Left hindlimb (tissue), 1 donor: ENCODE measurements around the gene ELAVL2.
"Not testable (repeated sequence)": the region's sequence is repeated elsewhere in the genome, so short reads cannot be mapped to it uniquely, and the experiment has no call there.

Experiments used
- DNase-seq: peaks from one replicate; pipeline ENCODE4 v3.0.0-alpha.2; 2018

Gene ELAVL2

DNA sequence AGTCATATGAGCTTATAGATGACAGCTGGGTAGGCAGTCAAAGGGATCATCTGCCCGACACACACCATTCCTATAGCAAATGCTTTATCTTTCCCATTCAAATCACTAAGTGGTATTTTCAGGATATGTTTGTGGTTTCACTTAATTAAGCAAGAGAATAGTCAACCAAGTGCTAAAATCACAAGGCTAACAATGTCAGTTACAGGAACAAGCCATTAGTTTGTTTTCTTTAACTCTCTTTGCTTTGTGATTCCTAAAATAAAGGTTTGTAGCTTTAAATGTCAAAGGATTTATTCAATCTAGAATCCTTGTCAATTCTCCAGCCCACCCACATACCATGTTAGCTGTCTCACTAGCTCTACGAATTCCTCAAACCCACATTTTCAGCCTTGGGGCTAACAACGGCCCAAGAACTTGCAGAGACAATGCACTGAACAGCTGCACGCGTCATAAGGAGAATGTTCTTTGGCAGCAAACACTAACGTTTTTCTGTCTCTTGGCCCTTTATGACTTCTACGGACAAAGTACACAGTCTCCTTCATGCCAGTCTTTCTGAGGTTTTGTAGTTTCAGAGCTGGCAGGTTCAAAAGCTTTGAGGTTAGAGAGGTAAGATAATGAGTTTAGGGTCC lies 56.6 kb downstream of the ELAVL2 start:
- DNase-seq, result no peak

DNA sequence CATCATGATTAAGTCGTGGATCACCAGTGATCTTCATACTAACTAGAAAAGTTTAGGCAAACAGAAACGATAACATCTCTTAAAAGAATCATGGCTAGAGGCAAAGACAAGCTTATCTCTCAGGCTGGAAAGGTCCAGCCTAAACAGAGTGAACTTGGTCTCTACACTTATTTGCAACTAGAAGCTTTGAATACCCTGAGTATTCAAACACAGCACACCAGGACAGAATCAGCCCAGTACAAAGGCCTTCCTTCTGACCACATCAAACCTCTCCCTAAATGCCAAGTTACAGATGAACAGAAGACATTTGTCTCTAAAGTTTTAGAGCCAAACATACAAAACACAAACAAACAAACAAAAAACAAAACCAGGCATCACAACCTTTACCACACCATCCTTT lies 57.2 kb downstream of the ELAVL2 start:
- DNase-seq, result no peak

DNA sequence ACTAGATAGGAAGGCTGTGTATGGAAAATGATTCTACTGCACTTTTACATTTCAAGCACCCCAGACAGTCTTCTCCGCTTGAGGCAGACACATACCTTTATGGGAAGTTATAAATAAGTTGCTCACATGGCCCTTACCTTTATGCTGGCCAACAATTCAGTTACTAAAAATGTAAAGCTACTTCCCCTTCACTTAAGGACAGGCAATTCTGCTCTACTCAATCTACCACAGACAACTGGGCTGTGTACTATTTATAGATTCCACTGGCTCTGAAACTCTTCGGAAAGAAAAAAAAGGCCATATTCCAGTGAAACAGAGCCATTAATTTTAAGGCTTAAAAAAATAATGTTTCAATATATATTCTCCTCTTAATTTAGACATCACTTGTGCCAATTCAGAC lies 59.4 kb downstream of the ELAVL2 start:
- DNase-seq, result no peak

DNA sequence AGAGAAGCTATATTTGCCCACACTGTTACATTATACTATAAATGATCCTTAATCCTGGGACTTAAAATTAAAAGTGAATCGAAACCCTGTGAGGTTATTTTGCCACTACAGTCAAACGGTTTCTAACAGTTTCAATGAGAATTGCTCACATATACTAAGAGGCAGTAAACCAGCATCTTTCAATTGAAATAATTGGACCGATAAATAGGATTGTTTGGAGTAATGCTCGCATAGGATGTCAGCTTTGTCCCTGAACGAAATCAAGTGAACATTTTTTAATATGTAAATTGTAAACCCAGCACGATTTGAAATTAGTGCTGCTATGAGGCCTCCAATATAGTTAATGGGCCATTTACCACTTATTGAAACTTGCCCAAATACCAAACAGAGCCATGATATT lies 60.5 kb downstream of the ELAVL2 start:
- no peak for DNase-seq

DNA sequence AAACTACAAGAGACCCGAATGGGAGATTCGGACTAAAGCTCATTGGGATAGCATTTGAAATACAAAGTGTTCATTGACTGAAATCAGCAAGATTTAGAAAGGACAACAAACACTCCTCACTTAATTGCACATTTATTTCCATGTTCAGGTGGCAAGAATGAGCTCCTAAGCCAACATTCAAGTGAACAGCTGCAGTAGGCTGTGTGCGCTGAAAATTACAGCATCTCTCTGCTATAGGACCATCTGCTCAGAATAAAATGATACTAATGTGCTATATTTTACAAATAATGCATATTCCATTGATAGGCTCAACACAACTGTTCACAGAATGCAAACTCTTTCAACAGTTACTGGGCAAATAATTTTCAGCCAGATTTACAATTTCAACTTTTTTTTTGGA lies 61.8 kb downstream of the ELAVL2 start:
- DNase-seq, result no peak

DNA sequence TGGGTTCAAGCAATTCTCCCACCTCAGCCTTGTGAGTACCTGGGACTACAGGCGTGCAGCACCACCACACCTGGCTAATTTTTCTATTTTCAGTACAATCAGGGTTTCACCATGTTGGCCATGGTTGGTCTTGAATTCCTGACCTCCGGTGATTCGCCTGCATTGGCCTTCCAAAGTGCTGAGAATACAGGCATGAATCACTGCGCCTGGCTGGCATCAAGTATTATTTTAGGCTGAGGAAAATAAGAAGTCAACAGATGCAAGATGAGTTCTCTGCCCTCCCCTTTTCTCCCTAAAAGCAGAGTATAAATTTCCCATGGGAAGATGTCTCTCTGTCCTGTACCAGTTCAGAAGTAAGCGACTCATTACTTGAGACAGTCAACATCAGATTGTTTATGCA lies 71.5 kb downstream of the ELAVL2 start:
- DNase-seq, result no peak

DNA sequence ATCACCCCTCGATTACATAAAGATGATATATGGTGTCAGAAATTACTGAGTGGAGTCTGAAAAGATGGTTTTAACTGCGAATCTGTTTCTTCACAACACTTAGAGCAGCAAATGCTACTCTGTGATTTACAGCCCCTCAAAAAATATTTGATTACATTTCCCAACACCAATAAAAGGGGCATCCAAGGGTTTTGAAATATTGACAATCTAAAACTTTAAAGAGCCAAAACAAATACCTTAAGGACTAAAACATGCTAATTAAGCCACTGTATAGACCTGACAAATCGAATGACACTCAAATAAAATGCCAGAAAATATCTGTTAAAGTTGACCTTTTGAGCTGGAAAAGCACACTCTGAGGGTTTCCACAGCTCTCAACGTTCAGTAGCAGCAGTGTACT lies 73.2 kb downstream of the ELAVL2 start:
- no peak for DNase-seq

DNA sequence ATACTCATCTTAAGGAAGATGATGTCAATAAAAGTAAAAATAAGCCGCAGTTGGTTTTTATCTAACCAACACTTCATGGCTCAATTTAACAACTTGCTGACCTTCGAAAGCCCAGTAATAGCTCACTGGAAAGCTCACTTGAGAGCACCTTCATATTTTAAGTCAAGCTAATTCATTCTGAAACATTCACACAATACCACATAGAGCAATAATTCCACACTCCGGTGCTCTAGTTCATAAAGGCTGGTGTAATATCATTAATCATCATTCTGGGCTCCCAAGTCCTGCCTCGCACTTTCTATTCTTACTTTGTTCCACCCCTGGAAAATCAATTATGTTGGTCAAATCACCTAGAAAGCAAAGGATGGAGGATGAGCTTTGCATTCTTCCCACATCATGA lies 74.4 kb downstream of the ELAVL2 start:
- DNase-seq, result no peak

DNA sequence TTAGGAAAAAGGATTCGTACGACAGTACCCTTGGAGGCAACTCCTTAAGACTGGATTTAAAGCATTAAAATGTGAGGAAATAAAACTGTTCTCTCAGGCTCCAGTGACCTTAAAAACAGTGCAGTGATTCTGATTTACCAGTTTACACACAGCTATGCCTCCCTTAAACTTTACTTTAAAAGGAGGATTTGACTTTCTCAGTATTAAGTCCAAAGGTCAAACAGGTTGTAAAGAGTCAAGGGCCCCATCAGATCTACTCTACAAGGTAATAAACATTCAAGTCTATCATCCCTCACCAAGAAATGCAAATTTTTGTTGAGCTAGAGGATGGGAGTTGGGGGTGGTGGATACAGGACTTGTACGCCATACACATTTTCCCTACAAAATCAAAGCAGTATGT lies 75.2 kb downstream of the ELAVL2 start:
- no peak for DNase-seq

DNA sequence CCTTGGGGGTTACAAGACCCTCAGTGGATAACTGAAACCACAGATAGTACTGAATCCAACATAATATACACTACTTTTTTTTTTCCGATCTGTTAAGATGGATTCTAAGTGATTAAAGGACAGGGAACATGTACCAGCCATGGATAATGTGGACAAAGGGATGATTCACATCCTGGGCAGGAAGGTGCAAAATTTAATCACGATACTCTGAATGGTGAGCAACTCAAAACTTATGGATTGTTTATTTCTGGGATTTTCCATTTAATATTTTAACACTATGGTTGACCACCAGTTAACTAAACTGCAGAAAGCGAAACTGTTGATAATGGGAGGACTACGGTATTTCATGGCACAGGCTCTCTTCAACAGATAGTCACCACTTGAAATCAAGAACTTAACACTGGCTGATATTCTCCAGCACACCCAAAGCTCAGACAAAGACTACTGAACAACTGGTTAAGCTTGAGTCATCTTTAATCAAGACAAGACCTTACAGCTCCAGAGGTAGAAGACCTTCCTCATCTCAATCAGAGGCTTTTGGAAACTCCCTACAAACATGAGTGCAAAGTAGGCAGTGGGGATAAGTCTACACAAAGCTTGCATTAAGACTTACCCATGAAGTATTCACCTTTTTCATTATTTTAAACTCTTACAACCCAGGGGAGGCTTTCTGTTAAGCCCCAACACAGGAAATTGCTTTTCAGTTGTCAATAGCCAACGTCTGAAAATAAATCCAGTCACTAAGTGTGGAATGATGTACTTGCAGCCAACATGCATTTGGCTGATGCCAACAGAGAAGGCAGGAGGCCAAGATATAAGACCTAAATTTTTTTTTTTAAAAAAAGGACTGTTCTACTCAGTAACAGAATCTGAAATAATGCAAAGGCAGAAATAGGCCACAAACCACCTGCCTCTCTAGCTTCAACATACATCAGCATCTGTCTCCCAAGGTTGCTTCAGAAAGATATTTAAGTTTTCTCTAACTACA lies 78.7 kb downstream of the ELAVL2 start:
- DNase-seq, result no peak

DNA sequence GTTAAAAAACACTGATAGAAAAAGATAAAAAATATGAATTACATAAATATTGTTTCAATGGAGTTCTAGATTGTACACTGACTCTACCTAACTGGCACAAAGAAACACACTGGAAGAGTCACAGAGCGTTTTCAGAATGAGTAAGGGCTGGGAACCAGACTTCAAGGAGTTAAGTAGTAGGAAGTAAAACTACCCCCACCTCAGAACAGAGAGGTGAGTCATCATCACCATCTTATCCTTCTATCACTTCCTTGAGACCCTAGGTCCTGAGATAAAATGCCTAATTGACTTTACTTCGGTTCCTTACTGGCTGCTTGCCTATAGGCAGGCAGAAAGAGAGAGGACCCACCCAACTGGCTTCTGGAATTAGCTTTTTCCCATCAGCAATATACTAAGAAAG lies 79.7 kb downstream of the ELAVL2 start:
- DNase-seq, result no peak

DNA sequence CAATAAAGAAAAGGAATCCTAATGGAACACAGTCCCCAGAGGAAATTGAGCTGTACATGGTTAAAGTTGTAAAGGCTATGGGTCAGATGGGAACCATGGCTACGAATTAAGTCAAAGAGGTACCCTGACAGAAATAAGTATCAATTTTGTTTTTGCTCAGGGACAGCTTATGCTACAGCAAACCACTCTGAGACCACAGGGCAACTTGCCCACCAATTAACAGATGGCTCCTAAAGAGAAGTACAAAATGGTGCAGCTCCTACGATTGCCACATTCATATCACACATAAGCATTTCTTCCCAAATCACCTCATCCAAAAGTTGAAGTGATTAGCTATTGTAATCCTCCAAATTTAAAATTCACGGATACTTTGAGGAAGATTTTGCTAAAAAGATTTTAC lies 83.0 kb downstream of the ELAVL2 start:
- no peak for DNase-seq

DNA sequence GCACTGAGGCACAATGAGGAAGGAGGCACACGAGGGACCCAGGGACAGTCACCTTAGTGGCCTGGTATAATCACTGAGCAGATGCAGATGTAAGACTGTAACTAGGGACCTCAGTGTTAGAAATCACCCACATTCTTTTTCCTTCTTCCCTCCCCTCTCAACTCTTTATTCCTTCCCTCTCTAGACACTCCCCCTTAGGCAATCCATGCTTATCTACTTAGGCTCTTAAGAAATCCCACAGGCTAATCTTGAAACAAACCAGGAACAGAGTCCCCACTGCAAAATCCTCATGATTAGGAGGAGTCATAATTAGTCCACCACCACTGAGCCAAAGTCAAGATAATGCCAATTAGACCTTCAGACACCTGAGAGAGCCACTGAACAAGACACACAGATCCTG lies 84.7 kb downstream of the ELAVL2 start:
- no peak for DNase-seq

DNA sequence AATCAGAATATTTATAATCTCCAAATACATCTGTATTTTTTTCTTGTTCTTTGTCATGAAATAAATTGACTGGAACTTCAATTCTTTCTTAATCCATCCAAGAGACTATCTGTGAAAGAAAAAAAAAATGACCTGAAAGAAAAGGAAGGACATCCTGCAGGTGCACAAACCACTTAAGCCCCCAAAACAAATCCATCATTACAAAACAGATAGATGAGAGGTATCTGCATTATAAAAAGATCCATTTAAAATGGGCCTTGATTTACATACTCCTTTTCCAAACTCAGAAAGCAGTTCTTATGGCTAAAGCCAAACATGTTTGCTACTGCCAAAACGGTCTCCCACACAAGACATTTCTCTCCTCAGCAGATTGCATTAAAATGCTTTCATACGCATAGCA lies 85.5 kb downstream of the ELAVL2 start:
- DNase-seq, result no peak

DNA sequence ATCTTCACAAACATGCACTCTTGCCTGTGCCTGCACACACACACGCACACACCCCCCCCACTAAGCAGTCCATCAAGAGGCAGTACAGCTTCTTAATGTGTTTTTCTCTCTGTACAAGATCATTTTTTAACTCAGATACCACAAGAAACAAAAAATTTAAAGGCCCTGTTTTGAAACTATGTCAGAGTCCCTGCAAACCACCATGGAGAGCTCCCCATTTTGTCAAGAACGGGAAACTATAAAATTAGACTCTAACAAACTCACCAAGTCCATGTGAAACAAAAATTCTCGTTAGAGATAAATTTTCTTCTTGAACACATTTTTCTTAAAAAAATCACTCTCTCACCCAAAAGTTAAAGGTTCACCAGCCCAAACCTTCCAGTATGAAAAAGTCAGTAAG lies 86.3 kb downstream of the ELAVL2 start:
- no peak for DNase-seq

DNA sequence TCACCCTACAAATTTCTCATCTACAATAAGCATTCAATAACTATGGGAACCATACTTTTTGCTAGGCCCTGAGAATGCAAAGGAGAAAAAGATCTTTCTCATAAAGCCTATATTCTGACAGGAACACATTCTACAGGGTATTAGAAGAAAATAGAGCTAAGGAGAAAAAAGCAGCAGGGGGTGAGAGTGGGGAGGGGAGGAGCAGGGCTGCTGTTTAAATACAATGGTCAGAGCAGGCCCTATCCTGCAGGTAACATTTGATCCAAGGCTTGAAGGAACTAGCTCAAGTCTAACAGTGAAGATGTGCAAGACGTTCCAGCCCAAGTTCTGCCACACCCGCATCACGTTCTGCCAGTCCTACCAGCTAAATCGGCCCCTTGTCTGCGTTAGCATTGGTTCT lies 89.7 kb downstream of the ELAVL2 start:
- no peak for DNase-seq

DNA sequence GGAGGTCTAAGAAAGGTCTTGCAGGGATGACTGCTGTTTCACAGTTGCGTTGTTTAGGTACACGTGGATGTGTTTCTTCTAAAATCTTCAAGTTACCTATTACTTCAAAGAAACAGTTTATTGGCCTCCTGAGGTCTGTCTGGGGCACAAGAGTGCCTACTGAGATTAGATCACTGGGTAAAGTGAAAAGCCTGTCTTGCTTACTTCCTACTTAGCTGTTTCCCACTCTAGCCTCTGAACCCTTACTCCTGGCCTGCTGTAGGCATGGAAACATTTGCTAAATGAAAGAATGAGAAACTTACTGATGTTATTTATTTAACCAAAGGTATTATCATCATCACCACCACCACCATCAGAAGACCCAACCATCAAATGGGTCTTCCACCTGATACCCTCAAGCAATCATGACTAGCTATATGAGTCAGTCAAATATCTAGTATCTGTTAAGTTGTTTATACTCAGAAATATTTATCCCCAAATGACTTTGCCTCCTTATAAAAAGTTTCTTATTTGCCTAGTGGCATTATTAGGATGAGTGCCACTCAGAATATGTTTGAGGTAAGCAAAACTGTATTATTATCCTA lies 92.5 kb downstream of the ELAVL2 start:
- no peak for DNase-seq

DNA sequence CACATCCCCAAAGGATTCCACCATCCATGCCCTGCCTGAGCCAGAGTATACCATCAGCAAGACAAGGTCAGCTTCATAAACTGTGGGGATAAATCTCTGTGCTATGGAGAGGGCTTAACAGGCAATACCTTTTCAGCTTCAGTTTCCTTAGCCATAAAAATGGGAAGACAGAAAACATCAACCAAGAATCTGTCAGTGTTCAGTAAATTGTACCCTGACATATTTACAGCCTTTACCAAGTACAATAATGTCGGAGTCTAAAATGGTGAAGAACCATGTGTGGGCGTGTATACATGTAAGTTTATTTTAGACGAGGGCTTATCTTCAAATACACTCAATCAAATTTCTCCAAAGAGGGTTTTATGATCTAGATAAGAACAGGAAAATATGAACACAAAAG lies 94.7 kb downstream of the ELAVL2 start:
- DNase-seq, result no peak

DNA sequence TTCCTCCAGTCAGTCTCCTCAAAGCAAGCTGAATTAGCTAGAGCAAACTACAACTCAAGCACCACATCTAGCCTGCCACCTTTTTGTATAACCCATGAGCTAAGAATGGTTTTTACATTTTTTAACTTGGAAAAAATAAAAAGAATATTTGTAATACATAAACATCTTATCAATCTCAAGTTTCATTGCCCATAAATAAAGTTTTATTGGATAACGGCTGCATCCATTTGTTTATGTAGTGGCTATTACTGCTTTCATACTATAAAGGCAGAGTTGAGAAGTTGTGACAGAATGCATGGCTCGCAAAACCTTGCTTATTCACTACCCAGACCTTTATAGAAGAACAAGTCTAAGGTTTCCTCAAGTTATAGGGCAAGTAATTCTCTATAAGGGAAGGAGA lies 95.7 kb downstream of the ELAVL2 start:
- DNase-seq, result no peak

DNA sequence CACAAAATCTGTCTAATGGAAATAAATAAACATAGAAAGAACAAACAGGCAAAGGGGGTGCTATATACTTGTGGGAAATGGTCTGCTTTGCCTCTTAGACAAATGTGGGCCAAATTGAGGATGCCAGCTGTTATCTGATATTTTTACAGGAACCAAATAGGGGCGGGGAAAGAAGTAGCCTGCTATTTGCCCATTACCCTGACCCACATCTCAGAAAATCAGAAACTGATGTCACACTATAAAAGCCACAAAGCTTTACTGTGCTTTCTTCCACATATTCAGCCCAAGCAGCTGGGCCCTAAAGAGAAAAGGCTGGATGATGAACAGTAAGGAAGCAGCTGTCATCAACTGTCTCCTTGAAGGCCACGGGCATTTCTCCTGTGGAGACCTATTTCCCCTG lies 97.3 kb downstream of the ELAVL2 start:
- DNase-seq, result no peak

DNA sequence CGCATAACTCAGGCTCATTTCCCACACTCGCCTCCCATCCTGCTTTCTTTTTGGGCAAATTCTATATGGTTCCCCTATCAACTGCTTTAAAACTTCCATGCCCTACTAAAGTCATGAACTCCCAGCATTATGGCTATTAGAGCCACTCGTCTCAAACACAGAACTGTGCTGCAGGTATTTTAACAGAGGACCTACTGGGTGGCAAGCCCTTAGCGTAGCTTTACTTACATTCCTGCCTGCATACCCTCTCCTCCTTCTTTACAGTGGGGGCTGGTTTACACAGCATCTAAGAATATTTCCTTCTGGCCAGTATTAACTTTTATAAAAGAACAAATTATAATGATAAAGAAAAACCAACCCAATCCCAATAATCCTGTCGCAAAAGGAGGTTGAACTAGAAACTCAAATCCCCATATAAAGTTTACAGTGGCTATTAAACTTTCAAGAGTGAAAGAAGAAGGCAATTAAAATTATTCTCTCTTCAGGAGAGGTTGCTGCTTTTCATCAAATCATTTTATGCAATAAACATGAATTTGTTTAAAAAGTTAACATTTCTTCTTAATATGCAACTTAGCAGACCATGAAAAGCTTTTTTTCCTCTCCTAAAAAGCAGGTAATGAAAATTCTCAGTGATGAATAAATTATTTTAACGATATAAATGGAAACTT lies 100.6 kb downstream of the ELAVL2 start:
- no peak for DNase-seq

DNA sequence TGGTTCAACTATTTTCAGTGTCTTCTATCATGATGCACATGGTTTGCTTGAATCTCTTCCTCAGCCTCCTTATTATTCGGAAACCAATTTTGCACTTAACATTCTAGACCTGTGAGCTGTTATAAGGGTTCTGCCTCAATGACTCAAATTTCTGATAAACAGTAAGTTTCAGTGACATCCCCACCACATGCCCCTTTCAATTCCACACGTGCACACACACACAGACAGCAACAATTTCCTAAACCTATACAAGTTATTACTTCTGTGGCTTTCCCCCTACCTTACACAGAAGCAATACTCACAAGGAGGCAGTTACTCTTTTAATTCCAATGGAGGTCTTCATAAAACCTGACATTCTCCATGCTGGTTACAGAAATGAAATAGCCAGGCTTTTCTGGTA lies 102.4 kb downstream of the ELAVL2 start:
- DNase-seq, result no peak

DNA sequence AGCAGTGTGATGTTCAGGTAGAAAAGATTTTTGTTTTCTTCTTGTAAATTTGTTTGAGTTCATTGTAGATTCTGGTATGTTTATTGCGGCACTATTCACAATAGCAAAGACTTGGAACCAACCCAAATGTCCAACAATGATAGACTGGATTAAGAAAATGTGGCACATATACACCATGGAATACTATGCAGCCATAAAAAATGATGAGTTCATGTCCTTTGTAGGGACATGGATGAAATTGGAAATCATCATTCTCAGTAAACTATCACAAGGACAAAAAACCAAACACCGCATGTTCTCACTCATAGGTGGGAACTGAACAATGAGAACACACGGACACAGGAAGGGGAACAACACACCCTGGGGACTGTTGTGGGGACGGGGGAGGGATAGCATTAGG lies 103.0 kb downstream of the ELAVL2 start:
- not testable (repeated sequence) for DNase-seq

DNA sequence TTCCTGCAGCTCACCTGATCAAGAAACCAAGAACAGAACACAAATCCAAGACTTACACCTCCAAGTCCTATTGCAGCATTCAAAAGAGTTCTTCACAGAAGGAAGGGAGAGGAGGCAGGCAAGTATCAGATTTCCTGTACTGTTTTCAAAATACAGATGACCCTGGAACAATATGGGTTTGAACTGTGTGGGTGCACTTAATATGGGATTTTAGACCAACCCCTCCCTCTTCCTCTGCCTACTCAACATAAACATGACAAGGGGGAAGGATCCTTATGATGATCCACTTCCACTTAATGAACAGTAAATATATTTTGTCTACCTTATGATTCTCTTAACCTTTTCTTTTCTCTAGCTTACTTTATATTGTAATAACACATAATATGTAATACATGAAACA lies 104.6 kb downstream of the ELAVL2 start:
- DNase-seq, result no peak
